Esophagus mucosa (tissue), 1 donor: ENCODE measurements around the gene NTNG2. TPM values are rescaled to one million over a fixed set of nuclear protein-coding genes. Genes with fewer than 3 reads are reported as not detected.
"Not testable (repeated sequence)": the region's sequence is repeated elsewhere in the genome, so short reads cannot be mapped to it uniquely, and the experiment has no call there.

ENCODE experiments used
- ATAC-seq: fragments of 200-7000 bp; cut with Tn5 transposase; one replicate; pipeline ENCODE4 v1.9.1; 2020
- total RNA-seq: library from RNA; stranded (reverse); gene quantifications from one replicate; pipeline ENCODE4 v1.2.4, GENCODE V29; 2023
- donor health status: DM: yes; HTN: yes; CAD: no.

NTNG2 gene, protein sequence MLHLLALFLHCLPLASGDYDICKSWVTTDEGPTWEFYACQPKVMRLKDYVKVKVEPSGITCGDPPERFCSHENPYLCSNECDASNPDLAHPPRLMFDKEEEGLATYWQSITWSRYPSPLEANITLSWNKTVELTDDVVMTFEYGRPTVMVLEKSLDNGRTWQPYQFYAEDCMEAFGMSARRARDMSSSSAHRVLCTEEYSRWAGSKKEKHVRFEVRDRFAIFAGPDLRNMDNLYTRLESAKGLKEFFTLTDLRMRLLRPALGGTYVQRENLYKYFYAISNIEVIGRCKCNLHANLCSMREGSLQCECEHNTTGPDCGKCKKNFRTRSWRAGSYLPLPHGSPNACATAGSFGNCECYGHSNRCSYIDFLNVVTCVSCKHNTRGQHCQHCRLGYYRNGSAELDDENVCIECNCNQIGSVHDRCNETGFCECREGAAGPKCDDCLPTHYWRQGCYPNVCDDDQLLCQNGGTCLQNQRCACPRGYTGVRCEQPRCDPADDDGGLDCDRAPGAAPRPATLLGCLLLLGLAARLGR
- total RNA-seq, result 0.24 TPM

- no peak for ATAC-seq
Observed at GRCh38 chr9:132161743-132162184, at the start of gene NTNG2. Gene NTNG2 (plus strand): TSS chr9:132162058. CDS start chr9:132166832, 4,774 bp downstream.

DNA sequence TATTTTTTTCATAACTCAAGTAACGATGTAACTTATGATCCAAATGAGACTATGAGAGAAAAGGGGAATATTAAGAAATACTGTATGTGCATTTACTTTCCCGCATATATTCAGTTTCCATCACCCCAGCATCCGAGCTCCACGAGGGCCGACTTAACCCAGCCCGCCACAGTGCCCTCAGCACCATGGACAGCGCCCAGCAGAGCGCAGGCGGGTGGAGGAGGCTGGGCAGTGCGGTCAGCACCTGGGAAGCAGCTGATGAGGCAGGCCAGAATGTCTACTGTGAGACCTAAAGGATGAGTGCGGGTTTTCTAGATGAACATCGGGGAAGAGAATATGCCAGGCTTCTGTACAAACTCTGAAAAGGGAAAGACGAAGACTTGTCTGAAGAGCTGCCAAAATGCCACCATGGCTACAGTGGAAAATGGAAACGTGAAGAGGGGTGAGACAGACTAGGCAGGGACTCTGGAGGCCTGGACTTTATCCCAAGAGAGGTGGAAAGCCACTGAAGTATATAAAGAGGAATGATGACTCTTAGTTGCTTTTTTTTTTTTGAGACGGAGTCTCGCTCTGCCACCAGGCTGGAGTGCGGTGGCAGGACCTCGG is 47.7 kb upstream of the NTNG2 start:
- peak; percentile 80 for ATAC-seq

DNA sequence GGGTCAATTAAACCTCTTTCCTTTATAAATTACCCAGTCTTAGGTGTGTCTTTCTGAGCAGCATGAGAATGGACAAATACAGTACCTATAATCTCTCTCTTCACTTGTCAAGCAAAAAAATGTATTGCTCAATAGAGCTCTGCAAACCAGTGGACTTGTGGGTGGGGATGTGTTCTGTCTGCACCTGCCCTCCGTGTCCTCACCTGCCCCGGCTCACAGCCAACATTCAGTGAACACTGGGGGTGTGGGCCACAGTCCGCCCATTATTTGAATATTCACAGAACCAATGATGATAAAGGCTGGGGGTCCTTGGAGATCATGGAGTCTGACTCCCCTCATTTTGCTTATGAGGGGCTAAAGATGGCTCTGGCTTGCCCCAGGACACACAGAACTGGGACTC is 45.3 kb upstream of the NTNG2 start:
- peak; percentile 79 for ATAC-seq

GRCh38 chr9:132117694-132118093 is 44.2 kb upstream of the NTNG2 start:
- no peak for ATAC-seq

GRCh38 chr9:132121021-132121420 is 40.8 kb upstream of the NTNG2 start:
- ATAC-seq, result no peak

- ATAC-seq, result no peak
Observed at GRCh38 chr9:132124800-132125199, 37.1 kb upstream of the NTNG2 start.

GRCh38 chr9:132125361-132125760 is 36.5 kb upstream of the NTNG2 start:
- no peak for ATAC-seq

- ATAC-seq, result no peak
Observed at GRCh38 chr9:132125944-132126679, 35.7 kb upstream of the NTNG2 start.

DNA sequence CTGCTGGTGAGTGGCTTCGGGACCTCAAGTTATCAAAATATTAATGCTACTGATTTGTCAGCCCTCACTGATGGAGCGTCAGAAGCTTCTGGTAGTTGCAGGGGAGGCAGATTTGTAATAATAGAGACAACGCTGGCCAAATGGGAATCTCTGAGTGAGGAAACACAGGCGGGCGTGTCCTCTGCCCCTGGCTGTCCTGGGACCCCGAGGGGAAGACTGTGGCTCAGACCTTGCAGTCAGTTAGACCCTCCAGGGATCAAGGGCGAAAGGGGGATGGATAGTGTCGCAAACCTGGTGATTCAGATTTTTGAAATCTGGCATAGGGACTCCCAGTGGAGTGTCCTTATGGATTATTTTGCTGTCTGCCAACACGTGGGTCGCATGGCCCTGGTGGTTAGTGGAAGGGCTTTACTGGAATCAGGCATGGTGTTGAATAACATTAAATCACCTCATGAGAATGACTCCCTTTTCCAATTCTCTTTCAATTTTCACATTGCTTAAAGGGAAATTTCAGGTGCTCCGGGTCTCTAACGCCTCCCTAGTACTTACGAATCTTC is 35.1 kb upstream of the NTNG2 start:
- ATAC-seq, result no peak

- ATAC-seq, result no peak
Observed at GRCh38 chr9:132127888-132128534, 33.8 kb upstream of the NTNG2 start.

DNA sequence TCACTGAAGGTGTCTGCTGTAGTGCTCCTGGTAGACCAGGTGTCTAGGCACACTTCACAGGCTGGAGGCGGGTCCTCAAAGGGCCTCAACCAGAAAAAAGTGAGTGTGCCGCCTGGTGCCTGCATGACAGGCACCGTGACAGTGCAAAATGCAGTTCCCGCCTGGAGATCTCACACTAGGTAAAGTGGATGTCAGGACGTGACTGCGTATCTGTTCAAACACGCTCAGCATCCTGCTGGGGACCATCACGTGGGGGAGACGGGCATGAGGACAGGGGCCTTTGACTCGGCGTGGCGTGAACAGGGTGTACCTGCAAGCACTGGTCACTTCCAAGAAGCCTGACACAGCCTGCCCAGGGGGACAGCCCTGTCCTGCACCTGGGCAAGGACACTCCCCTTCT is 32.3 kb upstream of the NTNG2 start:
- ATAC-seq, result no peak

DNA sequence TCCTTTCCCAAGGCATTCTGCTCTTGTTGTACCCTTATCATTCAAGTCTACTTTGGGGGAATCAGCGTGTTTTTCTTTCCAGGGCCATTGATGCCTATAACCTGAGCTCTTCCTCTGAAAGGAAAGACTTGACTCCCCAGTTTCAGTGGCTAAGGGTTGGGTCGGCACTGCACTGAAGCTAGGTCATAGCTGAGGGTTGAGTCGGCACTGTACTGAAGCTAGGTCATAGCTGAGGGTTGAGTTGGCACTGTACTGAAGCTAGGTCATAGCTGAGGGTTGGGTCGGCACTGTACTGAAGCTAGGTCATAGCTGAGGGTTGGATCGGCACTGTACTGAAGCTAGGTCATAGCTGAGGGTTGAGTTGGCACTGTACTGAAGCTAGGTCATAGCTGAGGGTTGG is 27.8 kb upstream of the NTNG2 start:
- not testable (repeated sequence) for ATAC-seq

GRCh38 chr9:132135456-132135855 is 26.4 kb upstream of the NTNG2 start:
- no peak for ATAC-seq

DNA sequence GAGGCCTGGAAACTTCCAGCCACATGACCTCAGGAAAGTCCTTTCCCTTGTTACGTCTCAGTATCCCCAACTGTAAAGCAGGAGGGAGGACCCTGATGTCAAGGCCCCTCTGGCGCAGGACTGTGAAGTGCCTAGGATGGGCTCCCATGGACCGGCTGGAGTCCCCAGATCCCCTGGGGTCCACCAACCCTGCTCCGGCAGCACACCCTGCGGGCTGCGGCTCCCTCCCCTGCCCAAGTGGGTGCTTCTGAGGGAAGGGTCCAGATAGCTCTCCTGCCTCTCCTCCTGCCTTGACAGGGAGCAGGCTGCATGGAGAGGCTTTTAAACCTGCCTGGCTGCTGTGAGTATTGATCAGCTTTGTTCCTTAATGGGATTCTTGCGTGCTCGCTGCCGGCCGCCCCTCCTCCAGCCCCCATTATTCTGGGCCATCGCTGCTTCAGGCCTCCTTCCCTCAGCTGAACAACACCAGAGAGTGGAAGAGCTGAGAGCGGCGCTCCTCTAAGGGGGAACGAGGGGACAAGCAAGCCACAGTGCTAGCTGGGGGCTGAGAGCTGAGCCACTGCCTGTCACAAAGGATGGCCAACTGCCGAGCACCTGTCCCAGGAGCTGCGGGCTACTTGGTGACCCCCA is 25.6 kb upstream of the NTNG2 start:
- no peak for ATAC-seq

DNA sequence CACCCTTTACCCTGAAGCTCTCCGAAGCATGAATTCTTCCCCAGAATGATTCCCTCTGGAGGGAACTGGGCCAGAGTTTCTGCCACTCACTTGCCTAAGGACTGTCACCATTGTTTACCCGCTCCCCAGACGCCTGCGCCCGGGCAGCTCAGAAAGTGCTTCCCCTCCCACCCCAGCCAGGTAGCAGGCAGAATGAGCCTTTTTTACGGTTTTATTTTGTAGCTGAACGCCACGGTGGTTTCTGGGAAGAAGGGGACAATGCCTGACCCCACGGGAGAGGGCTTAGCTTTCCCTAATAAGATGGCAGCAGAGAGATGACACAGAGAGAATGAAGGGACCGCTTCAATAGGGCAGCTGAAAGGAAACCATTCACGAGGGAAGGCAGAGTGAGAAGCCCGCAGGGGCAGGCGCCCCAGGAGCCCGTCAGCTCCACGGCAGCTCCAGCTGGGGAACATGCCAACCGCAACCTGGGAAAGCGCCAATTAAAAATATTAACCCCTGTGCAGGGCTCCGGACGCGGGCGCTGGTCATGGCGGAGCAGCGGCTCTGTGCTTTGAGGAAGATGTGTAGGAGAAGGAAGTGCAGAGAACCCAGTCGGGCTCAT is 20.4 kb upstream of the NTNG2 start:
- ATAC-seq, result no peak

- ATAC-seq, result no peak
Observed at GRCh38 chr9:132141948-132142594, 19.8 kb upstream of the NTNG2 start.

GRCh38 chr9:132142924-132143323 is 18.9 kb upstream of the NTNG2 start:
- no peak for ATAC-seq

GRCh38 chr9:132143359-132143758 is 18.5 kb upstream of the NTNG2 start:
- no peak for ATAC-seq

GRCh38 chr9:132144708-132145365 is 17.0 kb upstream of the NTNG2 start:
- ATAC-seq, result peak; percentile 44

- ATAC-seq, result no peak
Observed at GRCh38 chr9:132146039-132146438, 15.8 kb upstream of the NTNG2 start.
